ENCODE data around the gene DZIP3. TPM values are rescaled to one million over a fixed set of nuclear protein-coding genes. Genes with fewer than 3 reads are reported as not detected.

DZIP3 gene, protein sequence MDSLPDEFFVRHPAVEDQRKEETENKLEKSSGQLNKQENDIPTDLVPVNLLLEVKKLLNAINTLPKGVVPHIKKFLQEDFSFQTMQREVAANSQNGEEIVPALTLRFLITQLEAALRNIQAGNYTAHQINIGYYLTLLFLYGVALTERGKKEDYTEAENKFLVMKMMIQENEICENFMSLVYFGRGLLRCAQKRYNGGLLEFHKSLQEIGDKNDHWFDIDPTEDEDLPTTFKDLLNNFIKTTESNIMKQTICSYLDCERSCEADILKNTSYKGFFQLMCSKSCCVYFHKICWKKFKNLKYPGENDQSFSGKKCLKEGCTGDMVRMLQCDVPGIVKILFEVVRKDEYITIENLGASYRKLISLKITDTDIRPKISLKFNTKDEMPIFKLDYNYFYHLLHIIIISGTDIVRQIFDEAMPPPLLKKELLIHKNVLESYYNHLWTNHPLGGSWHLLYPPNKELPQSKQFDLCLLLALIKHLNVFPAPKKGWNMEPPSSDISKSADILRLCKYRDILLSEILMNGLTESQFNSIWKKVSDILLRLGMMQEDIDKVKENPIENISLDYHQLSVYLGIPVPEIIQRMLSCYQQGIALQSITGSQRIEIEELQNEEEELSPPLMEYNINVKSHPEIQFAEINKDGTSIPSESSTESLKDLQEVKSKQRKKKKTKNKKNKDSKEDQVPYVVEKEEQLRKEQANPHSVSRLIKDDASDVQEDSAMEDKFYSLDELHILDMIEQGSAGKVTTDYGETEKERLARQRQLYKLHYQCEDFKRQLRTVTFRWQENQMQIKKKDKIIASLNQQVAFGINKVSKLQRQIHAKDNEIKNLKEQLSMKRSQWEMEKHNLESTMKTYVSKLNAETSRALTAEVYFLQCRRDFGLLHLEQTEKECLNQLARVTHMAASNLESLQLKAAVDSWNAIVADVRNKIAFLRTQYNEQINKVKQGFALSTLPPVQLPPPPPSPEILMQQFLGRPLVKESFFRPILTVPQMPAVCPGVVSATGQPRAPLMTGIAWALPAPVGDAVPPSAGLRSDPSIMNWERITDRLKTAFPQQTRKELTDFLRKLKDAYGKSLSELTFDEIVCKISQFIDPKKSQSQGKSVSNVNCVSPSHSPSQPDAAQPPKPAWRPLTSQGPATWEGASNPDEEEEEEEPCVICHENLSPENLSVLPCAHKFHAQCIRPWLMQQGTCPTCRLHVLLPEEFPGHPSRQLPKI
- 8.0 and 11.7 TPM in 2 replicates for total RNA-seq (2014; rRNA removed; shearing (Covaris generic))

DNA sequence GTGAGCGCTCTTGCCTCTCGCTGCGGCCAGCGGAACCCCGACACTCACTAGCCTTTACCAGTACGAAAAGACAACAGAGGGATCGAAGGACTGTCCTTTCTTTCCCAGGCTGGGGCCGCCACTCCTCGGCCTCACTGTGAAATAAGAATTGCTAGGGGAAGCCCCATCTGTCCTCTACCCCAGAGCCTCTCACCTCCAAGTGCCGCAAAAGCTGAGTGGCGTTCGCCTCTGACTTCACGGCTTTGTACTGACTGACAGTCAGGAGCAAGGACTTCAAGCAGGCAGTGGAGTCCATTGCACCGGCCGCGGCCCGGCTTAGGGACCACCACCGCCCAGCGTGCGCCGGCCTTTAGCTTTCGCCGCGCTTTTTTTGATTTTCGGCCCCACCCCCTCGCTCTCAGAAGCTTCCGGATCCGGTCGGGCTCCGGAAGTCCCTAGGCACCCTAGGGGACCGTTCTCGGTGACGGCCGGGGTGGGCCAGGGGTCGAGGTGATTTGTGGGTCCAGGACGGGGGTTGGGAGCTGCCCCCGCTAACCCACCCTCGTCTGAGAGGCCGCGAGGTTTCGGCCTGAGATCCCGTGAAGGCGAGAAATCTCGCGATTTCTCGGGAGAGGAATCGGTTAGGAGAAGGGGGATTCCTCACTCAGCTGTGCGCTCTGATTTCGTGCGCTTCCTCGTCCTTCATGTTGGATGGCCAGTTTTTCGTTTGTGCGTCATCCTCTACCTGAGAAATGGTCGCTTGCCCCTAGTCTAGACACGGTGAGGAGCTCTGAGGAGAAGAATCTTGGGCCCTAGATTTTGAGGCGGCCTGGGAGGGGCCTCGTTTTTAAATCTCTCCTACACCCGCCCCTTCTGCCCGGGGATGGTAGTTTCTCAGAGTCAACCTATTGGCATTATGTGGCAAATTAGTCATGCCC is at the start of gene DZIP3, which contains the start of gene CIP2A:
Gene DZIP3 (plus strand): TSS at position 642 of the 917 bp plus-strand sequence. CDS start 15,685 bp downstream, outside the sequence.
Gene CIP2A (minus strand): TSS at position 358 of the 917 bp plus-strand sequence. CDS start 63 bp downstream, at position 295.
- DNase-seq (ENCODE audit: low spot score): peak; percentile 91

DNA sequence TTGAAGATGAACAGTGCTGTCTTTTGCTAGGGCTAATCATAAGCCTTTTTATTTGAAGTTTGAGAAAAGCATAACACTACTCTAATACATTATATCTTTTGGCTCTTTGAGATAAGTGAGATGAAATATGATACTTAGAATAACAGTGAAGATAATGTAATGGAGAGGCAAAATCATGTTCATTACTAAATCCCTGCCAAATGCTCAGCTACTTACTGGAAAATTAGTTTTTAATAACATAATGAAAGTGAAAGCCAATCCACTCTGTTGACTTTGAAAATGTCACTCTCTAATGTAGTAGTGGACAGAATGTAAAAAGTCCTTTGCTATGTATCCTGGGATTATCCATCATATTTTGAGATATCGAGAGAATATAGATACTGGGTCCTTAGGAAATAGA is 43.3 kb upstream of the DZIP3 start:
- no peak for DNase-seq (ENCODE audit: low spot score)

DNA sequence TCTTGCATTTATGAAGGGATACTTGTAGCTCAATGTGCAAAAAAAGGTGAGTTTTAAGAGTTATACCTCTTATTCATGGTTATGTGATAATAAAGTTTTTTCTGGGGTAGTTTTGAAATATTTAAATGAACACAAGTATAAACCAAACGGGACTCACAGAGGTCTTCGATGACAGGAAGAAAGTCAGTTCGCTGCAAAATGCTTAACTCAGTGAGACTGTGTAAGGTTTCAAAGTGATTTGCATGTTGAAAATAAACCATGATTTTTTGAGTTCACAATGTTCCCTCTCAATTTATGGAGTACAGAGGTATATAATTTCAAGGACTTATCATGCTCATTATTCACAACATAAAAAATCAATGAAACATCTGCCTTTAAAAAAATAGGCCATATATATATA is 42.8 kb upstream of the DZIP3 start:
- no peak for DNase-seq (ENCODE audit: low spot score)

DNA sequence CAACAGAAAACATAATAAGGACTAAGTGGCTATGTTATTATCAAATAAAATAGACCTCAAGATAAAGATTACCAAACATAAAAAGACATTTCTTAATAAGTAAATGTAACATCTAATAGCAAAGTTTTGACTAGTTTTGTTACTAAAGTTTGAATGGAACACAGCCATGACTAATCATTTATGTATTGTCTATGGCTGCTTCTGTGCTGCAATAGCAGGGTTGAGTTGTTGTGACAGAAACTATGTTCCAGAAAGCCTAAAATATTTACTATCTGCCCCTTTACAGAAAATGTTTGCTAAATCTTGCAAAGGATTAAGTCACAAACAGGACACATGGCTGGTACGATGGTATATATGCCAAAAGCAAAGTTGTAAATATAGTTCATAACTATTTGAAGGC is 41.2 kb upstream of the DZIP3 start:
- no peak for DNase-seq (ENCODE audit: low spot score)

DNA sequence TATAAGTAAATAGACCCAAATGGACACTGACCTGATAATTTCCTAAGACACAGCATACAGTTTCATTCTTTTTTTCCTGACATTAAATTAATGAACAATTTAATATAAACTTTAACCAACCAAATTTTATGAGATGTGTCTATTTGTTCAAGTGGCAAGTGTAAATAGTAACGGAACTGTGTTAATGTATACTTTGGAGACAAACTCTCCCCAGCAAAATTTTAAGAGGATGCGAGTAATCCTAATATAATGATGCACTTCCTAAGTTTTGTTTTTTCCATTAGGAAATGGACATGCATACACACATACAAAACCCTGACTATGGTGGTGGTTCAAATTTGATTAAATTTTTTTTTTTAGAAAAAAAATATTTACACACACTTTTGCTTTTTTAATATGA is 40.6 kb upstream of the DZIP3 start:
- DNase-seq (ENCODE audit: low spot score): no peak

DNA sequence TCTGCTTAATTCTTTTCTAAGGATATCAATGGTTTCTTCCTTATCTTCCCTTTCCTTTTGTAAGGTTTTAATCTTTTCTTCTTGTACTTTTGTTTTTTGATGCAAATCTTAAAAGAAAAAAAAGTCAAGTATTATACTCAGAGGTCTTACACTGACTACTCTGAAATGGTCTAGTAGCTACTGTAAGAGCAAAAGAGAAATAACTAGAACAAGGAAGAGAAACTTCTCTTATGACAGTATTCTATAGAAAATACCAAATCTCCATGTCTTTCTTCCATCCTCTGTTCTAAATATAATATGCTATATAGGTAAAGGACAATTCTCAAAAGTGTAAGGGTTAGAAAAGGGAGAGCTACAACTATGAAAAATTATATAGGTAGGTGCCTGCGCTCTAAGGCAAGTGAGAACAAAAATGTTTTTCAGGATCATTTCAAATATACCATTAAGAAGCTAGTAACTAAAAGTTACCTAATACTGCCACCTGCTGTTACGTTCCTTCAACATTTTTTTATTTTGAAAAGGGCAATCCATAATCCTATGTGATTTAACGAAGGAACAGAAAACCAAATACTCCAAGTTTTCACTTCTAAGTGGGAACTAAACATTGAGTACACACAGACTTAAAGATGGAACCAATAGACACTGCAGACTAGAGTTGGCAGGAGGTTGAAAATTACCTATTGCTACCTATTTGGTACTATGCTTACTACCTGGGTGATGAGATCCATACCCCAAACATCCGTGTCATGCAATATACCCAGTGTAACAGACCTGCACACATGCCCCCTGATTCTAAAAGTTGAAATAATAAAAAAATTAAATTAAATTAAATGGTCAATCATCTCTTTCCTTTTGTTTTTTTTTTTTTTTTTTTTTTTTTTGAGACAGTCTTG is 37.0 kb upstream of the DZIP3 start:
- peak; percentile 20 for DNase-seq (ENCODE audit: low spot score)

DNA sequence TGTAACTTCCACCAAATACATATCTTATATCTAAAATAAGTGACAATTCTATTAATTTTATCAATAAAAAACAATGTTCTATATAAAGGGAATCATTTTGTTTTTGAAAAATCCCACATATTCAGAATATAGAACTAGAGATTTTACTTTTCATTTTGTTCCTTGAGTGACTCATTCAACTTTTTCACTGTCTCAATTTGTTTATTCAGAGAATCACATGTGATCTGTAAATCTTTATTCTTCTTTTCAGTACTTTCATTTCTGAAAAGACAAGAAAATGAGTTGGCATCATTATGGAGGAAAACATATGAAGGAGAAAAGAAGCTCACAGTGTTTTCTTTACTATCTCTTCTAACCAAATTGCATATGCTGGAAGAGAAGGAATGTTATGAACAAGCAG is 35.3 kb upstream of the DZIP3 start:
- no peak for DNase-seq (ENCODE audit: low spot score)

DNA sequence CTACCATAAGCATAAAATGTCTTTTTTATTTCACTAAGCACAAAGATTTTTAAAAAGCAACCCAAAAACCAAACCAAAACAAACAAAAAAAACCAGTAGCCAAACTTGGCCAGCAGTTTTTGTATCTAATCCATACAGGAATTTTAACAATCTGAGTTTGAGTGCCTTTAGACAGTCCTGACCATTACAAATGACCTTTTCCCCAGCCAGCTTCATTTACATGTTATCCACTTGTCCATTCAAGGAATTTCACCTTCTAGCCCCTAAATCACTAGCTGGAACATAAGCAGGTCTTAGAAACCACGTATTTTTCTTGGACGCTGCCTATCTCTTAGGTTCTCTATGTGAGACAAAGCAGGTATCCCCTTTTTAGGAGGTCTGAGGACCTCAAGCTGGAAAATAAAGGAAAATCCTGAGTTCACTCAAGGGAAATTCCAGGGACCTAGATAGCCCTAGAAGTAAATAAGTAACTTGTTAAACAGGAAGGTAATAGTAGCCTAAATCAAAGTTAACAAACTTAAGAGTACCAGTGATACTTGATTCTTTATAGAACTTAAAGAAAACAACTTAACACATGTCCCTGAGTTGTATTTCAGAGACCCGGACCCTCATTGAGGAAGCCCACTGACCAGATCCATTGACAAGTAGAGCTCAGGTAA is 34.5 kb upstream of the DZIP3 start:
- no peak for DNase-seq (ENCODE audit: low spot score)

DNA sequence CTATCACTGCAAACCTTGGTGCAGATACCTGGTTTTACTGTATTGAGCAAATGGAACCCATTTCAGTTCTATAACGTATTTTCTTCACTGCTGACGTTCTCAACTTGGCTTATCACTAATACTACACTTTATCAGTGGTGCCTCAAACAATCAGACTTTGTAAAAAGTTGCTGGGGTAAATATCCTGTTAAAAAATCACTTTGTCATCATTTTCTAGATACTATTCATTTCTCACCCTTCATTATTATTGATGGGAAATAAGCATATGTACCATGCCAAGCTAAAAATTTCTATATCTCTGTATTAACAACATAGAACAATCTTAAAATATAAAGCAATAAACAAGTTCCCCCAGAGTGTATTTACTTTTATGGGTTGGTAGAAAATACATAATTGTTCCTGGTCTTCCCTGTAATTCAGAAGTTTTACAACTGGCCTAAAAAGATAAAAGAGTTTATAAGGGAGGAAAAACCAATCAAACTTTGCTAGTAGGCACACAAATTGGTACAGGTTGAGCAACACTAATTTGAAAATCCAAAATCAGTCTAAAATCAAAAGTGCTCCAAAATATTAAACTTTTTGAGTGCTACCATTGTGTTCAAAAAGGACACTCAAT is 33.4 kb upstream of the DZIP3 start:
- no peak for DNase-seq (ENCODE audit: low spot score)

DNA sequence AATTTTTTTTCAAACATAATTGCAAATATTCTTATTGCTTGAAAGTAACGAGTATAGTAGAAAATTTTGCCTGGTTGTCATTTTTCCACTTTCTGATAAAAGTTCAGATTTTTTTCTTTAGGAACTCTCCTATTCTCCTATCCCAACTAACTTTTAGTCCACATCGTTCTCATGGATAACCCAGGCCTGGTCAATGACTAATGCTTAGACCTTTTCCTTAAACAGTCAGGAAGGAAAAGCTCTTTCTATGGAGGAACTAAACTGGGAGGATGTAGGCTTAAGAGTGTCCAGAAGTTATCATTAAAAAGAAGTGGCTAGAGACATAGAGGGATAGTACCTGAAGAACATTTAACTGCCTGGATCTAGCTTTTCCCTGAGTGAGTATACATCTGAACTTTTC is 27.0 kb upstream of the DZIP3 start:
- DNase-seq (ENCODE audit: low spot score): no peak

DNA sequence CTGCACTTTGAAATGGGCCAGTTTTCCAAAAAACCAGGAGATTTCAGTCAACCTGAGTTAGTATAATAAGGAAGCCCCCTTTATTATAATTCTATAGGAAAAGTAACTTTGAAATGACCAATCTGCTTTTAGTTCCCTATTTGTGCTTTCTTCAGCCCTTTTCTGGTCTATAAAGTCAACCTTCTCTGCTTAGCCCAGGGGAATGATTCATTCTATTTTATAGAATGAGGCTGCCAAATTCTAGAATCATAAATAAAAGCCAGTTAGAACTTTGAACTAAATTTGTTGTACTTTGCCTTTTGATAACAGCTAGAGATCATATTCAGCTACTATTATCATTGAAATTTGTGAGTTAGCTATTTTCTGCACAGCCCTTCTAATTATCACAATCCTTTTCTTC is 25.0 kb upstream of the DZIP3 start:
- no peak for DNase-seq (ENCODE audit: low spot score)

DNA sequence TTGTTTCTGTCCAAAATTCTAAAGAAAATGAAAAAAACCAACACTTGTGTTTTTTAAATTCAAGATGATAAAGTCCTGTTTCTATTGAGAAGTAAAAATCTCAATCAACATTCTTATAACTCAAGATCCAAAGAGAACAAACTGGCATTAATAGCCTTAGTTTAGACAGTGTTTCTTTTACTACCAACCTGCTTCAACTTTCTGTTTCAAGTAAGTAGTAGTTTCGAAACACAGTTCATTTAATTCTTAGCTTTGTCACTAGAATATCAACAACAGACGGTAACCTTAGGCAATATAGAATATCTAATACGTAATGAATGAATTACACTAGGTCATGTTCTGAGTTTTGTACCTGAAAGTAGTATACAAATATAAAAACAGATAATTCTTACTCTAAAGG is 24.0 kb upstream of the DZIP3 start:
- no peak for DNase-seq (ENCODE audit: low spot score)

DNA sequence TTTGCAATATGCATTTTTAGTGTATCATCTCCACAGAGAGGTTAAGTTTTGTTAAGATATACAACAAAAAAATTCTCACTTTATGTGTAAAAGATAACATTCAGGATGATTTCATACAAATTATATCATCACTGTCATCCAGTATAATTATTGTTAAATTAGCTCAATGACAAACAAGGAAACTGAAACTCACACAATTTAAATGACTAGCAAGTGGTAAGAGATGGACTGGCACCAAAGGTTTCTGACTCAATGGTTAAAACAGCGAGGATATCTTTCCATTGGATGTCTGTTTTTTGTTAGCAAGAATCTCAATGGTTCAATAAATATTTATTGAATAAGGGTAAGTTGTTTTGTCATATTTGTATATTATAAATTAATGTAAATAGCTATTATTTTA is 22.9 kb upstream of the DZIP3 start:
- DNase-seq (ENCODE audit: low spot score): no peak

DNA sequence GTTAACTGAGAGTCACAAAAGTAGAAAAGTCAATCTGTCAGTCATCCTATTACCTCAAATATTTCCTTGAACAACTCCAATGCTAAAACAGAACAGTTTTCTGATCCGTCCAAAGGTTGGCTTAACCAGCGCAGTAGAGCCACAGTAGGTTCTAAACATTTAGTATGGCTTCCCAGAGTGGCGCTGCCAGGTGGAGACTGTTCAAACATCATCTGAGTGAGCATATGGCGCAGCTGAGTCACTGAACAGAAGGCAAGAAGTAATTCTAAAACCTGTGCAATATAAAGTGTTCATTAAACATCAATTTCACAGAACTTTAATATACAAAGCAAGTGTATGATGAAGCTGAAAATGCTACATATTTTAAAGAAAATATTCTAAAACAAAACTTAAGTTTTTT is 20.2 kb upstream of the DZIP3 start:
- no peak for DNase-seq (ENCODE audit: low spot score)

DNA sequence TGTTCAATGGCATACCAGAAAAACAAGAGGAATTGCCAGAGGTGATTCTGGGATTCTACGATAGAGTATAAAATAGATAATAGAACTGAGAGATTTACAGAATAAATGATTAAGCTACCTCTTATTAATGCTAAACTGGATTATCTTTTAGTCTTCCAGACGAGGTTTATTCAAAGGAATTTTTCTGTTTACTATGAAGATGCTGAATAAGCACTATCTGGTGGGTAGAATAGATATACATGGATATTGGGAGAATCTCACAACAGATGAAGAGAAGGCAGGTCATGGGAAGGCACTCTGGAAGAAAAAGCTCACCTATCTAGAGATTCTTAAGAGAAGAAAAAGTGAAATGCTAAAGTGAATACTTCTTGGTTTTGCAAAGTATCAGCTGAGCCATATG is 11.5 kb upstream of the DZIP3 start:
- DNase-seq (ENCODE audit: low spot score): no peak

DNA sequence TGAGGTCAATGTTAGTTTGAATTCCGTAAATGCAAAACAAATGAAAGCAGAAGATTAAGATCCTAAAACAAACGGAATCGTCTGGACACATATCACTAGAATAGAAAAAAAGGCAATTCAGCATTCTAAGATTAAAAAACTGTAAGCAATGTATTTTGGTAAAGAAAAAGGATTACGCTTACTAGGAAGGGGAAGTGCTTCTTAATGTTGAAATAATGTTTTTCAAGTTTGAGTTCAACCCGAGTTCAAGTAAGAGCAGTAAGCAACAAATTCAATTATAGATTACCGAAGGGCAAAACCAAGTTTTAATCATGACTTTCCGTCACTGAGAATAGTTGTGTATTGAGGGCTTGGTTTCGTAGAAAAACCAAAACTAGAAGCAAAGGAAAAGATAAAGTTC is 921 bp upstream of the DZIP3 start:
- no peak for DNase-seq (ENCODE audit: low spot score)

DNA sequence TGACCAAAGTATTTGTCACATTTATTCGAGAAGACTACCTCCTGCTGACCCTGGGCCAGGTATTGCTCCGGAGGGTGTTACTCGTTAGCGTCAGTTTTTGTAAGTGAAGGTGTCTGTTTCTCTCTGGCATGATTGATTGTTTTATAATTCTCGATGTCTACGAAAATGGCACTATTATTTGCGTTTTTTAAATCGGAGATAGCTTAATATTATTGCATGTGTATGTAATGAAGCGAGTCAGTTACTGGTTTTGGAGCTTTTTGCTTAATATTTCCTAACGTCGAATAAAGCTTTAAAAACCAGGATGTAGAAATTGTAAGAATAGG is 439 bp downstream of the DZIP3 start:
- DNase-seq (ENCODE audit: low spot score): no peak

DNA sequence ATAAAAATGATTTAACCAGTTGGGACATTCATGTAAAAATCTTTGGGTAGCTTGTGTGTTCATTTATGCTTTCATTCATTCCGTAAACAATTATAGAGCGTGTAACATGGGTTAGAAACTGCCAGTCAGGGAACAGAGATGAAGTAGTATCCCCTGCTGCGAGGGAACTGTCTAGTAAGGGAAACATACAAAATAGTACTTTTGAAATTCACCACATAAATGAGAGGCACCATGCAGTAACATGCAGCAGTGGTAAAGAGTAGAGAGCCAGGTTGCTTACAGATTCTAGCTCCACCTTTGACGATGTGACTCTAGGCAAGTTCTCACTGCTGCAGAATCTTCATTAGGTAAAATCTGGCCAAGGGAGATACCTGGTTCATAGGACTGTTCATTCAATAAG is 938 bp downstream of the DZIP3 start:
- no peak for DNase-seq (ENCODE audit: low spot score)

DNA sequence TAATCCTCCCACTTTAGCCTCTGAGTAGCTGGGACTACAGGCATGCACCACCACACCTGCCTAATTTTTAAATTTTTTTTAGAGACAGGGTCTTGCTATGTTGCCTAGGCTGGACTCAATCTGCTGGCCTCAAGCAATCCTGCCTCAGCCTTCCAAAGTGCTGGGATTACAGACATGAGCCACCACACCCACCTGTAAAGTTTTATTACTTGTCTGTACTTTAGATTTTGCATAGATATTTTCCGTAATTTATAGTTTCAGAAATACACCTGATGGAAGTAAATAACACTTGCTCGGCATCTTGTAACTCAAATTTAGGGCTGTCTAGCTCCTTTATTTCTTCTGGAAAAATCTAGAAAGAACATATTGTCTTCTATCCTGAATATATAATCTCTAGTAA is 5.8 kb downstream of the DZIP3 start:
- no peak for DNase-seq (ENCODE audit: low spot score)

All from H4 (cell line).